Keratinocyte (primary cell): Measurements from ENCODE around the gene PKN2. TPM values are rescaled to one million over a fixed set of nuclear protein-coding genes. Genes with fewer than 3 reads are reported as not detected.

Source experiments
- DNase-seq: peaks from one replicate; pipeline ENCODE4 v3.0.0-alpha.2; 2011; ENCODE audit warnings: low read depth, missing footprints, low spot score
- FAIRE-seq: peaks from 2 replicates; lab custom pipeline; 2011; peaks lifted over from hg19 to GRCh38; lab: Jason Lieb, UNC
- H2AFZ ChIP-seq: 2 replicates; pipeline ENCODE4 v1.6.0; 2012; ENCODE audit warnings: low read length, control low read depth, inconsistent platforms; ENCODE audit not compliant: control insufficient read depth
- H3K27ac ChIP-seq: 2 replicates; pipeline ENCODE4 v1.5.1; 2011; ENCODE audit warnings: low read length; ENCODE audit not compliant: control insufficient read depth, insufficient read depth
- H3K27me3 ChIP-seq: 3 replicates; pipeline ENCODE4 v1.6.0; 2011; ENCODE audit warnings: low read length; ENCODE audit not compliant: control insufficient read depth, insufficient read depth; ENCODE audit errors: extremely low read depth
- H3K36me3 ChIP-seq, 2 experiments: 2 replicates in 1 of 2; 3 replicates in 1 of 2; pipeline ENCODE4 v1.5.1; 2011; ENCODE audit warnings: low read length in 2 of 2, mild to moderate bottlenecking in 1 of 2; ENCODE audit not compliant: control insufficient read depth in 2 of 2, insufficient read depth in 2 of 2; ENCODE audit errors: extremely low read depth in 1 of 2
- H3K4me1 ChIP-seq: 3 replicates; pipeline ENCODE4 v1.5.1; 2011; ENCODE audit warnings: low read length; ENCODE audit not compliant: control insufficient read depth, insufficient read depth; ENCODE audit errors: extremely low read depth
- H3K4me2 ChIP-seq: 3 replicates; pipeline ENCODE4 v1.6.0; 2011; ENCODE audit warnings: low read depth, low read length; ENCODE audit not compliant: control insufficient read depth, insufficient read depth; ENCODE audit errors: extremely low read depth
- H3K4me3 ChIP-seq, 3 experiments: fragments of 200-600 bp in 1 of 3; sonication (generic) in 1 of 3; 2 replicates in 2 of 3; 3 replicates in 1 of 3; pipeline ENCODE4 v1.5.1; 2011 to 2016; ENCODE audit warnings: low read length in 3 of 3, mild to moderate bottlenecking in 3 of 3, control low read depth in 2 of 3, inconsistent platforms in 1 of 3, low read depth in 1 of 3, mixed read lengths in 1 of 3, mixed run types in 1 of 3, moderate library complexity in 1 of 3; ENCODE audit not compliant: control insufficient read depth in 2 of 3, insufficient read depth in 2 of 3; ENCODE audit errors: extremely low read depth in 1 of 3
- H3K79me2 ChIP-seq: 2 replicates; pipeline ENCODE4 v1.6.0; 2012; ENCODE audit warnings: low read length; ENCODE audit not compliant: control insufficient read depth, insufficient read depth
- H3K9ac ChIP-seq: 3 replicates; pipeline ENCODE4 v1.6.0; 2011; ENCODE audit warnings: low read length; ENCODE audit not compliant: control insufficient read depth, insufficient read depth; ENCODE audit errors: extremely low read depth
- H3K9me1 ChIP-seq: 3 replicates; pipeline ENCODE4 v1.6.0; 2011; ENCODE audit warnings: low read length; ENCODE audit not compliant: control insufficient read depth, insufficient read depth; ENCODE audit errors: extremely low read depth
- H3K9me3 ChIP-seq: 2 replicates; pipeline ENCODE4 v1.5.1; 2012; ENCODE audit warnings: low read depth, low read length; ENCODE audit not compliant: control insufficient read depth
- H4K20me1 ChIP-seq: 3 replicates; pipeline ENCODE4 v1.6.0; 2011; ENCODE audit warnings: low read length; ENCODE audit not compliant: control insufficient read depth, insufficient read depth; ENCODE audit errors: extremely low read depth
- CTCF ChIP-seq, 3 experiments: IDR thresholded peaks in 1 of 3; conservative IDR thresholded peaks in 1 of 3; optimal IDR thresholded peaks in 1 of 3; 2 replicates in 2 of 3; 3 replicates in 1 of 3; pipeline versions ENCODE3 to v1.5.1; 2011; ENCODE audit warnings: low read length in 3 of 3, mild to moderate bottlenecking in 3 of 3, moderate library complexity in 2 of 3, control low read depth in 1 of 3, inconsistent platforms in 1 of 3; ENCODE audit not compliant: insufficient read depth in 2 of 3; ENCODE audit errors: extremely low read depth in 1 of 3
- EZH2 ChIP-seq: IDR thresholded peaks from one replicate; pipeline ENCODE4 v1.6.1; 2012; ENCODE audit warnings: inconsistent platforms, mild to moderate bottlenecking, low read length, moderate library complexity
- dilution Hi-C: fragments of 300-500 bp; cut with MboI; formaldehyde crosslinking; loops from one replicate; pipeline ENCODE4 v1.7.0; 2020; ENCODE audit warnings: low sequenced_read_pairs; ENCODE audit not compliant: extremely low pct_ligation_motif_present
- polyA plus RNA-seq, 5 experiments: library from polyadenylated mRNA; depleted of rRNA in 3 of 5; stranded (reverse) in 3 of 5; stranded (forward) in 1 of 5; unstranded in 1 of 5; fragments of >200 nt; gene quantifications; 1 replicate in 1 of 5; 2 replicates in 3 of 5; 3 replicates in 1 of 5; pipeline versions ENCODE4 v1.2.1 to v1.2.3, GENCODE V29; 2011 to 2012; ENCODE audit warnings: missing spikeins in 2 of 5, low read depth in 1 of 5, low replicate concordance in 1 of 5

The PKN2 gene
- polyA plus RNA-seq, 1 donor (not counting 4 experiments of a cell fraction or from before 2014, with no cell fraction given): 30.8 TPM

DNA sequence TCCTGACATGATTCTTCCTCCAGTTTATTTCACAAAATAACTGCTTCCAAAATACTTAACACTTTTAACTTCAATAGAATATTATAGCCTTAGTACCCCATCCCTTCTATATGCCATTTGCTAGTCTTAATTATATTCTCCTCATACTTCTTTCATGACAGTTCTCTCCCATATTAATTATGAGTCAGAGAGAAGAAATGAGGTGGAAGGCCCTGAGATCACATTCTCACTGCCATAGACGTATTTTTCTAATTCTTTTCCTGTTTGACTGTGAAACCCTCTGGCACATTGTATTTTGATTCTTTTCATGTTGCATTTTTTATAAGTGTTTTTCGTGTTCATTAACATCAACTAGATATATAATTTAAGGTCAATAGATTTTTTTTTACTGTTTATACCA is 118.9 kb downstream of the PKN2 start:
- no peak overlapping the region for H3K4me2 ChIP-seq
- H3K9me3 ChIP-seq: peaks cover 5% of the 10 kb centered on the region
- no peak for TF ChIP-seq EZH2
- no peak for TF ChIP-seq CTCF (optimal IDR thresholded peaks at IDR 0.05 in 1 of 3, IDR thresholded peaks at IDR 0.05 in 1 of 3, conservative IDR thresholded peaks at IDR 0.05 in 1 of 3; ENCODE audit: extremely low read depth in 1 of 3, insufficient read depth in 2 of 3, low read length in 3 of 3)
- DNase-seq (no peak), FAIRE-seq (no peak)
- H4K20me1 ChIP-seq: no peaks in the 10 kb centered on the region
- peaks cover 13% of the 10 kb centered on the region for H3K4me1 ChIP-seq
- no peaks in the 10 kb centered on the region for H3K79me2 ChIP-seq
- H3K9me1 ChIP-seq: no peaks in the 10 kb centered on the region
- no peak overlapping the region for H3K4me3 ChIP-seq
- H2AFZ ChIP-seq: no peak overlapping the region
- no peak overlapping the region for H3K27ac ChIP-seq
- no peak overlapping the region for H3K9ac ChIP-seq
- dilution Hi-C loops: no loop called here
- H3K36me3 ChIP-seq: peaks cover 5 to 8% of the 10 kb centered on the region in 2 experiments
- H3K27me3 ChIP-seq: no peaks in the 10 kb centered on the region

DNA sequence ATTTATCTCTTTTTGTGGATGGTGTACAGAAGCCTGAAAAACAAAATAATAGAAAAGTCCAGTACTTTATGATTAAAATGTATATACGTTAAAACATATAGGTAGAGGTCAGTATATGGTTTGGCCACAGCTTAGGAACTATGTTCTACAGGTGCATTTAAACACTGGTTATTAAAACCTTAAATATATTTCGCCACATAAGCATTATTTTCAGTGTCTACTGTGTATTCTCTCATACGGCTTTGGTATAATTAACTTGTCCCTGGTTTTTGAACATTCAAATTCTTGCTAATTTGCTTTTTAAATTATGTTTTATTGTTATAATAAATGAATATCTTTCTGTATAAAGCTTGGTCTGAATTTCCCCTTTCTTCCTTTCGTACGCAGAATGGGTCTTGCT is 119.4 kb downstream of the PKN2 start:
- no peak for DNase-seq
- no peaks in the 10 kb centered on the region for H3K79me2 ChIP-seq
- H3K36me3 ChIP-seq: peaks cover 5 to 8% of the 10 kb centered on the region in 2 experiments
- H3K27ac ChIP-seq: no peak overlapping the region
- TF ChIP-seq CTCF (optimal IDR thresholded peaks at IDR 0.05 in 1 of 3, IDR thresholded peaks at IDR 0.05 in 1 of 3, conservative IDR thresholded peaks at IDR 0.05 in 1 of 3; ENCODE audit: extremely low read depth in 1 of 3, insufficient read depth in 2 of 3, low read length in 3 of 3) (no peak), EZH2 (no peak)
- no peaks in the 10 kb centered on the region for H4K20me1 ChIP-seq
- no peak overlapping the region for H3K4me3 ChIP-seq
- no peak for FAIRE-seq
- dilution Hi-C loops: no loop called here
- no peak overlapping the region for H3K9ac ChIP-seq
- no peaks in the 10 kb centered on the region for H3K9me1 ChIP-seq
- peaks cover 5% of the 10 kb centered on the region for H3K9me3 ChIP-seq
- no peak overlapping the region for H2AFZ ChIP-seq
- no peaks in the 10 kb centered on the region for H3K27me3 ChIP-seq
- H3K4me2 ChIP-seq: no peak overlapping the region
- H3K4me1 ChIP-seq: peaks cover 13% of the 10 kb centered on the region
